CD4-positive, alpha-beta T cell treated with Interleukin-12 subunit alpha and Interleukin-12 subunit beta, for 1 hour (primary cell): ENCODE results near the gene C1orf216.
"Not testable (repeated sequence)": the region's sequence is repeated elsewhere in the genome, so short reads cannot be mapped to it uniquely, and the experiment has no call there.

Experiments used
- DNase-seq: peaks from one replicate; pipeline ENCODE4 v3.0.0-alpha.2; 2020

Gene C1orf216

DNA sequence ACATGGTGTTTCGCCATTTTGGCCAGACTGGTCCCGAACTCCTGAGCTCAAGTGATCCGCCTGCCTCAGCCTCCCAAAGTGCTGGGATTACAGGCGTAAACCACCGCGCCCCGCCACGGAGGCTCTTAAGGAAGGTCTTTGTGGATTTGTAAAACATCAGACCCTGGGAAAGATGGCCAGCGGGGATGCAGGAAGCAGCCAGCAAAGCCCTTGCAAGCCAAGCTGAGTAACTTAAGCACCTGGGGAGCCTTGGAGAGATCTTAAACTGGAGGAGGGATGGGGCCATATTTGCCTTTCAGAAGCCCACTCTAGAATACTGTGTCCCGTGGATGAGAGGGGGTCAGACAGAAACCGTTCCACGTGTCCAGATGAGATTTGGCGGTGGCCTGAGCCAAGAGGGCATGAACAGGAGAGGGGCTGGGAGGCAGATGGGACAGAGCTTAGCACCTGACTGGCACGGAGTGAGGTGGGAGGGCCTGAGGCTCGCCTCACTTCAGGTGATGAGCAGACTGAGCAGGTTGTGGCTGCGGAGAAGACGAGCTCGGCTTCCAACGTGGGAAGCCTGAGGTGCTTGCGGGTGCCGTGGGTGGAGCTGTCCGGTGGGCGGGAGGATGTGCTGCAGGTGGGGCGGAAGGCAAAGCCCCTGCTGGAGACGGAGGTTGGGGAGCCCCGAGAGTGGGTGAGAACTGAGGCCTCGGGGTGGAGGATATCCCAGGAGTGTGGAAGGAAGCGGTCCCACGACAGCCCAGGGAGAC lies 11.7 kb downstream of the C1orf216 start:
- DNase-seq: peak; percentile 40

DNA sequence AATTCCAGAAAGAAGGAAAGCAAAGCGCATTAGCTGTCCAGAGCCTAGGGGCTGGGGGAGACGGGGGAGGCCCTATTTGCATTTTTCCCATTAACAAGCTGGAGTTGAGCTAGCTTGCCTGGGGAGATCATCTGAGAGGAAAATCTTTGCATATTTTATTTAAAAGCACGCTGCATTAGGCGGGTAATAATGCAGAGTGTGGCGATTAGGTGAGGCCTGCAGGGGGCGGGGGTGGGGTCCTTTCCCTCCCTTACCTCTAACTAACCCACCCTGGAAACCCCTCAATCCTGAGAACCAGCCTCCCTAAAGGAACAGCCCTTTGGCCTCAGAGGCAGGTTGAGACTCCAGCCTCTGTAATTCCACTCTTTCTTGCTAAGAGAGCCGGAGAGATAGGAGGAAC lies 16.2 kb downstream of the C1orf216 start:
- DNase-seq: no peak

DNA sequence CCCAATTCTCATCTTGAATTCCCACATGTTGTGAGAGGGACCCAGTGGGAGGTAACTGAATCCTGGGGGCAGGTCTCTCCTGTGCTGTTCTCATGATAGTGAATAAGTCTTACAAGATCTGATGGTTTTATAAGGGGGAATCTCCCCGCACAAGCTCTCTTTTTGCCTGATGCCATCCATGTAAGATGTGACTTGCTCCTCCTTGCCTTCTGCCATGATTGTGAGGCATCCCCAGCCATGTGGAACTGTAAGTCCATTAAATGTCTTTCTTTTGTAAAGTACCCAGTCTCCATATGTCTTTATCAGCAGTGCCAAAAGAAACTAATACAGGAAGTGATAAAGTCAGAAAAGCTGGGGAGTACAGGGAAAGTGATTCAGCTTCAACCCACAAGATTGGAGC lies 19.5 kb downstream of the C1orf216 start:
- not testable (repeated sequence) for DNase-seq

GRCh38 chr1:35692317-35692716 lies 26.4 kb downstream of the C1orf216 start:
- no peak for DNase-seq

DNA sequence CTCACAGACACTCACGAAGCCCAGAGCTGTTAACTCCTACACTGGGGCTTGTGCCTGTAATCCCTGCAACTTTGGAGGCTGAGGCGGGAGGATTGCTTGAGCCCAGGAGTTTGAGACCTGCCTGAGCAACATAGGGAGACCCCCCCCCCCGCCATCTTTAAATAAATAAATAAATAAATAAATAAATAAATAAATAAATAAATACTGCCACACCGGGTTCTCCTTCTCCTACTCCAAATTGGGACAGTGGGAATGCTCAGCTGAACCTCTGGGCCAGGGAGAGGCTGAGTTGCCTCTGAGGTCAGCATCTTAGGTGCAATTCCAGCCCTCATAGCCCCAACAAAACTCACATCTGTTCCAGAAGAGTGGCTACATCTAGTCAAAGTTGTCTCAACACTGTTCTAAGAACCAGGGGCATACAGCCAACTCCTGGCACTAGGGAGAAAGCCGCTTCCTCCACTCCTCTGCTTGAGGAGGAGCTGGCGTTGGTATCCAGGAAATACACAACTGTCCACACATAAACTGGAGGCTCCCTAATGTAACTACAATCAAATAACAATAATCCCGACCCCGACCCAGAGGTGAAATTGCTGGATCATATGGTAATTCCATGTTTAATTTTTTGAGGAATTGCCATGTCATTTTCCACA lies 27.0 kb downstream of the C1orf216 start:
- no peak for DNase-seq

DNA sequence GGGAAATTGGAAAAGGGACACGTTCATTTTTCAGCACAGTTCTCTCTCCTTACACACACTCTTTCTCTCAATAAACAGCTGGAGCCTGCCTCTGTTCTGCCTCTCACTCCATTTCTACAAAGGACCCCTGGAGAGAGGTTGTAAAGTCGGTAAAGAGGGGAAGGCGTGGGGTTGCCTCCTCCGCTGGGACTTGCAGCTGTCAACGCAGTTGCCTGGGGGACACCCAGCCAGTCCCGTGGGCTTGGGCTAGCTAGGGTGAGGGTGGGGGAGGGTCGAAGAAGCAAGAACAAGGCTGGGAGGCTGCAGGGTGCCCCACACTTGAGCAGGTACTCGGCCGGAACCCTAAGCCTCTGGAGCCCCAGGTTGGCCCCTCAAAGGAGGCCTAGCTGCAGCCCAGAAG lies 27.6 kb downstream of the C1orf216 start:
- DNase-seq: no peak

- not testable (repeated sequence) for DNase-seq
These were observed 28.6 kb downstream of the C1orf216 start for GRCh38 chr1:35690103-35690502.

GRCh38 chr1:35688161-35688560 lies 30.5 kb downstream of the C1orf216 start:
- DNase-seq: no peak

DNA sequence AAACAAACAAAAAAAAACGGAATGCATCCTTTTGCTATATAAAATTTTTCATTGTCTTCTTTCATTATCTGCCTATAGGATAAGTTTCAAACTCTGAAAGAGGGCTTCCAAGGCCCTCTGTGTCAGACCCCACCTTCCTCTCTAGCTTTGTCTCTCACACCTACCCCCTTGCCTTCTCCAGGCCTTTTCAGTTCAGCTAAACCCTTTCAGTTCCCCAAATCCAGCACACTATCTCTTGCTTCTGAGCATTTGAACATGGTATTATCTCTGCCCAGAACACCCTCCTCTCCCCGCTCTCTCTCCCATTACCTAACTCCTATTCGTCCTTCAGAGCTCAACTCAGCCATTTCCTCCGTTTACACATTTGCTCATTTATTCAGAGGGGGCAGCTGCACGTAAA lies 35.7 kb downstream of the C1orf216 start:
- DNase-seq: no peak

GRCh38 chr1:35680271-35680670 lies 38.4 kb downstream of the C1orf216 start:
- no peak for DNase-seq

DNA sequence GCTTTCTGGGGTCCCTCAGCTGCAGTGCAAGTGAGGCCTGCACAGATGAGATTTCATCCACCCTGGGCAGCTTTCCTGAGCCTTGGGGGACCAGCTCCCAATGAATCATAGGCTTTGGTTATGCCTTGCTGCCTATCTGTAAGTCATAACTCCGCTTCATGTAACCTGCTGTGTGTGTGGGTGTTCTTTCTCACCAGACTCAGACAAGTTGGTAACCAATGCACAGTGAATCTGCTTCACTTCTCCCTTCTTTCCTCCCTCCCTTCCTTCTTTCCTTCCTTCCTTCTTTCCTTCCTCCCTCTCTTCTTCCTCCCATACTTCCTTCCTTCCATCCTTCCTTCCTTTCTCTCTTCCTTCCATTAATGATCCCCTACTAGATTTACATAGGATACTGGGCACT lies 42.9 kb downstream of the C1orf216 start:
- DNase-seq: no peak

GRCh38 chr1:35674111-35674510 lies 44.6 kb downstream of the C1orf216 start:
- no peak for DNase-seq

DNA sequence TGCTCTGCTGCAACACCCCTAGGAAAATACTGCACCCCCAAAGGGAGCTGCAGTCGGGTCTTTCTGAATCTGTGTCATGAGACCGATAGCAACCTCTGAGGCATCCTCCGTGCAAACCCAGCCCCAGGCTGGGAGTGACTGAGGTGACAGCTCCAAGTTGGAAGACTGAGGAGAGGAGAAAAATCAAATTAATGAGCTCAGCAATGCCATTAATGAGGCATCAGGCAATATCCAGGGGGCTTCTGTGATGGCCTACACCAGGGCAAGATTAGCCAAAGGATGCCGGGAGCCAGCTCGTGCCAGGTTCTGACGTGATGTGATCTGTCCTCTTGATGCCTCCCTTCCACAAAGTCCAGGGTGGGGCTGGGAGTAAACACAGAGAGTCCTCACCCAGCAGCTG lies 46.6 kb downstream of the C1orf216 start:
- DNase-seq: no peak

DNA sequence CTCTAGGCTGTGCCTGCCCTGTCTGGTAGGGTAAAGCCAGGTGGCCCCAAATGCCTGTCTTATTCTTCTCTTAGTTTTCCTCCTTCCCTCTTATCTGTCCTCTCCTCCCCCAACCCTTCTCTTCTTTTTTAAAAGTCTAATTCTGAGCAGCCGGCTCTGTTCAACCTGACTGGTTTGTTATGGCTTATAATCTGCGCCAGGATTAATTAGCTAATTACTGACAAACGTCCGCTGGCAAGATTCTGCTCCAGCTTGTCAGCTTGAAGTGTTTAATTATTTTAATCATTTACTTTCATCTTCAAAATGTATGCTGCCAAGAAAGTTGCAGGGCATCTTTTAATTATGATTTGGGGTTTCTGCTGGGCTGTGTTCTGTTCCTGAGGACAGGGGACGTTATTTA lies 50.2 kb downstream of the C1orf216 start:
- DNase-seq: no peak

DNA sequence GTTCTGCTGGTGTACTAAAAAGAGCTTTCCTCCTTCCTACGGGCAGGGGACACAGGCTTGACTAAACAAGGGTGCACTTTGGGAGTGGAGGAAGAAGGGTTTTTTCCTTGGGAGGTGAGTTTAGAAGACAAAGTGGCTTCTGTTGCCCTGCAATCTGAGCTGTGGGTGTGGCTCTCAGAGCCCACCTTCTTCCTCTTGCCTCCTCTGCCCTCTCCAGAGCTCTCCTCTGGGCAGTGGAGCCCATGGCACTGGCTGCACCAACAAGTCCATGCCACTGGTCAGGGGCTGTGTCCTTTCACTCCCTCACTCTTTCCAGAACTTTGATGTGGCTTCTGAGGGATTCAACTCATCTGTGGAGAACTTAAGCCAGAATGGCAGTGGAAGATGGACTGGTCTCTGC lies 51.8 kb downstream of the C1orf216 start:
- DNase-seq: no peak

- no peak for DNase-seq
These were observed 52.5 kb downstream of the C1orf216 start for GRCh38 chr1:35666216-35666615.
